GM23338 (cell line): ENCODE measurements around the gene TFB1M. TPM values are rescaled to one million over a fixed set of nuclear protein-coding genes. Genes with fewer than 3 reads are reported as not detected.
A peak's percentile ranks its signal among the peaks of the same experiment; 100 is the strongest.

Experiments used
- ATAC-seq: fragments of 200-7000 bp; cut with Tn5 transposase; 3 replicates; pipeline ENCODE4 v1.9.1; 2020
- DNase-seq: peaks from one replicate; pipeline ENCODE4 v3.0.0-alpha.2; 2015; ENCODE audit warnings: low spot score
- H2AFZ ChIP-seq: fragments of 200-600 bp; sonication (generic); 2 replicates; pipeline ENCODE4 v1.8.0; 2016; ENCODE audit warnings: antibody characterized with exemption, mild to moderate bottlenecking, moderate library complexity
- H3F3A ChIP-seq: fragments of 200-600 bp; sonication (generic); replicated peaks from 2 replicates; pipeline ENCODE4 v1.8.0; 2017; ENCODE audit warnings: antibody characterized with exemption, mixed run types, low read depth
- H3K27ac ChIP-seq: fragments of 200-600 bp; sonication (generic); 2 replicates; pipeline ENCODE4 v1.6.1; 2016; ENCODE audit warnings: low read depth
- H3K27me3 ChIP-seq: fragments of 200-600 bp; sonication (generic); 2 replicates; pipeline ENCODE4 v1.8.0; 2016; ENCODE audit warnings: mild to moderate bottlenecking, mixed run types, moderate library complexity; ENCODE audit not compliant: insufficient read depth
- H3K36me3 ChIP-seq: fragments of 200-600 bp; sonication (generic); 2 replicates; pipeline ENCODE4 v1.8.0; 2016; ENCODE audit warnings: mild to moderate bottlenecking; ENCODE audit not compliant: insufficient read depth
- H3K4me1 ChIP-seq: fragments of 200-600 bp; sonication (generic); 2 replicates; pipeline ENCODE4 v1.8.0; 2016; ENCODE audit warnings: mild to moderate bottlenecking, moderate library complexity; ENCODE audit not compliant: insufficient read depth
- H3K4me2 ChIP-seq: fragments of 200-600 bp; sonication (generic); 2 replicates; pipeline ENCODE4 v1.7.1; 2017; ENCODE audit warnings: mixed run types
- H3K4me3 ChIP-seq: fragments of 200-600 bp; sonication (generic); 2 replicates; pipeline ENCODE4 v1.6.1; 2016; ENCODE audit warnings: mixed run types
- H3K79me2 ChIP-seq: fragments of 200-600 bp; sonication (generic); replicated peaks from 2 replicates; pipeline ENCODE4 v1.8.0; 2017; ENCODE audit warnings: mild to moderate bottlenecking; ENCODE audit not compliant: insufficient read depth
- H3K9me2 ChIP-seq: fragments of 200-600 bp; sonication (generic); 2 replicates; pipeline ENCODE4 v1.8.0; 2017; ENCODE audit not compliant: insufficient read depth
- H4K20me1 ChIP-seq: fragments of 200-600 bp; sonication (generic); replicated peaks from 2 replicates; pipeline ENCODE4 v1.8.0; 2017; ENCODE audit warnings: mild to moderate bottlenecking; ENCODE audit not compliant: insufficient read depth
- H3K27ac Mint-ChIP-seq: 2 replicates; pipeline ENCODE4 v1.8.0; 2020; ENCODE audit warnings: inconsistent platforms, mild to moderate bottlenecking, moderate library complexity, mixed read lengths
- H3K27me3 Mint-ChIP-seq: 3 replicates; pipeline ENCODE4 v1.8.0; 2022; ENCODE audit warnings: low read depth, mild to moderate bottlenecking, moderate library complexity, mixed read lengths, inconsistent platforms; ENCODE audit not compliant: insufficient read depth, poor library complexity
- H3K36me3 Mint-ChIP-seq: 3 replicates; pipeline ENCODE4 v1.8.0; 2021; ENCODE audit warnings: low read depth, mild to moderate bottlenecking, inconsistent platforms, moderate library complexity, mixed read lengths
- H3K4me1 Mint-ChIP-seq: 3 replicates; pipeline ENCODE4 v1.8.0; 2020; ENCODE audit warnings: mild to moderate bottlenecking, inconsistent platforms, mixed read lengths
- H3K4me3 Mint-ChIP-seq: 3 replicates; pipeline ENCODE4 v1.8.0; 2021; ENCODE audit warnings: moderate library complexity, mild to moderate bottlenecking, inconsistent platforms, mixed read lengths
- H3K9me3 Mint-ChIP-seq: 3 replicates; pipeline ENCODE4 v1.8.0; 2020; ENCODE audit warnings: moderate library complexity, mild to moderate bottlenecking, inconsistent platforms, mixed read lengths
- CREB1 ChIP-seq: fragments of 250-450 bp; sonication (Bioruptor Pico); IDR thresholded peaks from 2 replicates; pipeline ENCODE4 v1.5.0; 2020; ENCODE audit warnings: low read depth, mild to moderate bottlenecking, moderate library complexity
- ETS1 ChIP-seq: IDR thresholded peaks from 2 replicates; pipeline ENCODE4 v1.6.1; 2016; ENCODE audit warnings: antibody characterized with exemption
- EZH2 ChIP-seq: fragments of 200-600 bp; sonication (generic); IDR thresholded peaks from one replicate; pipeline ENCODE4 v1.8.0; 2017; ENCODE audit warnings: antibody characterized with exemption, mild to moderate bottlenecking, low read depth; ENCODE audit not compliant: unreplicated experiment
- EZH2phosphoT487 ChIP-seq: fragments of 200-600 bp; sonication (generic); IDR thresholded peaks from one replicate; pipeline ENCODE4 v1.8.1; 2018; ENCODE audit warnings: antibody characterized with exemption; ENCODE audit not compliant: unreplicated experiment
- JUNB ChIP-seq: IDR thresholded peaks from one replicate; pipeline ENCODE4 v1.6.1; 2016; ENCODE audit warnings: antibody characterized with exemption; ENCODE audit not compliant: unreplicated experiment
- POLR2AphosphoS5 ChIP-seq: IDR thresholded peaks from 2 replicates; pipeline ENCODE4 v1.6.1; 2016; ENCODE audit warnings: antibody characterized with exemption, low read depth
- REST ChIP-seq: IDR thresholded peaks from one replicate; pipeline ENCODE4 v1.6.1; 2018; ENCODE audit warnings: antibody characterized with exemption; ENCODE audit not compliant: unreplicated experiment
- STAT1 ChIP-seq: IDR thresholded peaks from one replicate; pipeline ENCODE4 v1.6.1; 2016; ENCODE audit warnings: antibody characterized with exemption; ENCODE audit not compliant: unreplicated experiment
- ZNF331 ChIP-seq: fragments of 250-450 bp; sonication (Bioruptor Pico); IDR thresholded peaks from 2 replicates; pipeline ENCODE4 v1.5.0; 2020; ENCODE audit warnings: low read depth, mild to moderate bottlenecking, moderate library complexity
- ZNF462 ChIP-seq: fragments of 250-450 bp; sonication (Bioruptor Pico); IDR thresholded peaks from 2 replicates; pipeline ENCODE4 v1.5.0; 2020; ENCODE audit warnings: mild to moderate bottlenecking, moderate library complexity
- polyA plus RNA-seq: library from polyadenylated mRNA; unstranded; fragments of >200 nt; fragmentation: Nextera tagmentation; extraction: Ambion mirVana; gene quantifications from 2 replicates; pipeline ENCODE4 v1.2.1, GENCODE V29; 2016
- total RNA-seq: library from RNA; depleted of rRNA; stranded (reverse); fragments of >200 nt; shearing (Covaris generic); gene quantifications from 2 replicates; pipeline ENCODE4 v1.2.3, GENCODE V29; 2014

Gene TFB1M
- total and polyA plus RNA-seq, 2 experiments from 2014 or later = 51.1 to 66.9 TPM

- no peaks in the 10 kb centered on the region for H3F3A ChIP-seq
- 0 out of 2 replicates have a peak overlapping the region, but pooled peaks have one; percentile 14 for H3K4me2 ChIP-seq
- no peak overlapping the region for H3K4me3 ChIP-seq
- Mint-ChIP-seq H3K4me3 (no peak overlapping the region), H3K4me1 (peaks cover 46% of the 10 kb centered on the region), H3K36me3 (peaks cover 38% of the 10 kb centered on the region), H3K27me3 (no peaks in the 10 kb centered on the region), H3K27ac (no peak overlapping the region), H3K9me3 (peaks cover 2% of the 10 kb centered on the region; the same call in 1 of the 3 replicates)
- peaks cover 21% of the 10 kb centered on the region for H3K4me1 ChIP-seq
- DNase-seq (no peak), ATAC-seq (no peak)
- no peak overlapping the region for H2AFZ ChIP-seq
- peak overlapping the region; percentile 28; the same call in 1 of the 2 replicates for H3K27ac ChIP-seq
- no peaks in the 10 kb centered on the region for H4K20me1 ChIP-seq
- peaks cover 9% of the 10 kb centered on the region; the same call in 1 of the 2 replicates for H3K36me3 ChIP-seq
- H3K79me2 ChIP-seq = peaks cover 9% of the 10 kb centered on the region; the same call in 1 of the 2 replicates
- no peaks in the 10 kb centered on the region for H3K9me2 ChIP-seq
- TF ChIP-seq ZNF331 (no peak), ZNF462 (CRISPR knock-in tag) (no peak), REST (no peak), POLR2AphosphoS5 (no peak), EZH2 (no peak), ETS1 (no peak), STAT1 (no peak), JUNB (no peak), EZH2phosphoT487 (no peak), CREB1 (CRISPR knock-in tag) (no peak)
- no peaks in the 10 kb centered on the region for H3K27me3 ChIP-seq
Measured at GRCh38 chr6:155264693-155265320, 49.5 kb downstream of the TFB1M start.
